C4-2B (cell line): ENCODE data around the gene UGT1A10.

Experiments used
- CTCF ChIP-seq: fragments of 450-650 bp; conservative IDR thresholded peaks from 2 replicates; pipeline ENCODE4 v1.5.1; 2017; ENCODE audit warnings: mild to moderate bottlenecking
- ZFX ChIP-seq: fragments of 450-650 bp; IDR thresholded peaks from 2 replicates; pipeline ENCODE4 v1.6.1; 2017

GRCh38 chr2:233711312-233712008, 75.2 kb downstream of the UGT1A10 start:
- TF ChIP-seq CTCF (peak; percentile 91), ZFX (no peak)
